Hair follicle dermal papilla cell (primary cell): ENCODE results near the gene ATG5. TPM values are rescaled to one million over a fixed set of nuclear protein-coding genes. Genes with fewer than 3 reads are reported as not detected.

Source experiments
- small RNA-seq: library from RNA; depleted of rRNA; stranded (forward); fragments of <200 nt; gene quantifications from one replicate; pipeline ENCODE3, GENCODE V24; 2012
- total RNA-seq: library from RNA; depleted of rRNA; stranded (reverse); fragments of >200 nt; gene quantifications from 2 replicates; pipeline ENCODE4 v1.2.3, GENCODE V29; 2012

The ATG5 gene
- total RNA-seq, result 43.2 and 51.9 TPM in 2 replicates

DNA sequence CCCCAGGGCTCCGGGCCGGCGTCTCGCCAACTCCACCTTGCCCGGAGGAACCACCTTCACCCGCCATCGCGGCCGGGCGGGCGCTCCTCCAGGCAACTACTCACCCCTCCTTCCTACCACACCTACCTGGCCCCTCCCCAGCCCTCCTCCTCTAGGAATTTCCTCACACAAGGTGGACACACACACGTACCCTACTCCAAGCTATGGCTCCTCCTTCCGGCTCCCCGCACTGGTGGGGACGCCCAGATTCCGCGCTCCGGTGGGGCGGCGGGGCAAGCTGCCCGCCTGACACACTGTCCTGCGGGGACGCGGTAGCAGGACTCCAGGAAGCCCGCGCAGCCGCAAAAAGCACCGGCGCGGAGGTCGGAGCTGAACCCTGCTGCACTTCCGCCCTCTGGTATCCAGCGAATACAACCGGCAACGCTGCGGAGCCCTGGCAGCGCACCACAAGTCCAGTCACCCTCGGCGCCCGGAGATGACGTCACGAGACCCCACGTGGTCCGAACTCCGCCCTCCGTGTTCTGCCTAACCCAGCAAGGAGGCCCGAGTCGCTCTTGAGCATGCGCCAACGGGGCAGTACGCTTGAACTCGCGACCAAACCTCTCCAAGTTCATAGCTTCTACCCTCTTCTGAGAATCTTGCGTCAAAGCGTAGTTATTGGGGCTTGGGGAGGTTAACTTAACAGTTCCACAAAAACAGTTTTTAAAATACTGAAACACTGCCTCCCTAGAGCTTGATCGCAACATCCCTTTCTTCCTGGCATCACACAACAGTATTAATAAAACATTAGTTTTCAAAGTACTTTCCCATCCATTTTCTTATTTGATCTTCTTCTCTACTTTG, at the start of gene ATG5:
ATG5 (minus strand) TSS at position 425 of the 843 bp plus-strand sequence. CDS start 9,552 bp downstream, outside the sequence.

DNA sequence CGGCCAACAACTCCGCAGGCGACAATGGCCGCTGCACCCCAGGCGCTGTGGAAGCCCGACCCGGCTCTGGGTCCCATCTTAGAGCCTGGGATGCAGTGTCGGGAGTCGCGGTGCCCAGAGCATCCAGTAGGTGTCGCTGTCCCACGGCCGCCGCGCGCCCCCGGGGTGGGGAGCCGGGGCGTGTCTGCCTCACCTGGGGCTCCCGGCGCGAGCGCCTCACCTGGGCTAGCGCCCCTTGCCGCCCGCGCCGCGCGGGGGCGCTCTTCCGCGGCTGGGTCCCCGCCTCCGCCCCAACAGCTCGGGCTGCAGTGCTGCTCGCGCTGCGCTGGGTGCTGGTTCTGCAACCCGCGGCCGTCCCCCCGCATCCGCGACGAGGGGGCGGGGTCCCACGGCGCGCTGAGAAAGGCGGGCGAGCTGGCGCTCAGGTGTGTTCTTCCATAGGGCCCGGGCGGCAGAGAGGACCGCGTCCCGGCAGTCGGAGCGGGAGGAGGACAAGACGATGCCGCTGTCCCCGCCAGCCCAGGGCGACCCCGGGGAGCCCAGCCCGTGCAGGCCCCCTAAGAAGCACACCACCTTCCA, 34.9 kb upstream of the ATG5 start, which contains the start of gene CRYBG1:
CRYBG1 (plus strand) TSS at position 308 of the 579 bp plus-strand sequence; CDS start at position 500, 192 bp downstream.

Small RNA genes within 50 kb of the gene (small RNA-seq; reads per million reads assigned to genes)
- gene RF00015 (not detected), gene RN7SL47P (not detected), gene RNU6-344P (not detected)

Other genes starting within 250 kb of the ATG5 start
- gene PRDM1, start 239.4 kb downstream of the ATG5 start, total RNA-seq, result 16.2 and 39.6 TPM in 2 replicates
- 40.4 and 55.9 TPM in 2 replicates for gene CRYBG1, start 35.0 kb upstream of the ATG5 start, total RNA-seq